Hepatocyte (in vitro differentiated cells): ENCODE results near the gene LOX.

ENCODE experiments used
- EZH2 ChIP-seq: fragments of 200-600 bp; sonication (generic); IDR thresholded peaks from 2 replicates; pipeline ENCODE4 v1.6.1; 2016; ENCODE audit warnings: antibody characterized with exemption, mild to moderate bottlenecking, borderline replicate concordance
- TF ChIP-seq, protein P1 (sequence below): fragments of 200-600 bp; sonication (generic); IDR thresholded peaks from 2 replicates; pipeline ENCODE4 v1.5.1; 2016; ENCODE audit warnings: antibody characterized with exemption, mild to moderate bottlenecking; ENCODE audit not compliant: poor library complexity

DNA sequence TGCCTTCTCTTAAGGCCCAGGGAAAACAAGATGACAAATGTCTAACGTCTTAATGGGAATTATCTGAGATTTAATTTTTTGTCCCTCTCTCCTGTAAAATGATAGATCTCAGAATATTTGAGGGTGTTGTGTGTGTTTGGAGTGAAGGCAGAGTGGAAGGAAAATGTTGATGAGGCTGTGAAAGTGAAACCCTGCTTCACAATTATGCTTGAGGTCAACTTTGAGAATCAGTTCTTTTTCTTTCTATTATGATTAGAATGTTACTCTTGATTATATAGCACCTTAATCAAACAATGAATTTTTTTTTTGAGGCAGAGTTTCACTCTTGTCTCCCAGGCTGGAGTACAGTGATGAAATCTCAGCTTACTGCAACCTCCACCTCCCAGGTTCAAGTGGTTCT, 5.5 kb upstream of the LOX start:
- TF ChIP-seq, protein P1, sequence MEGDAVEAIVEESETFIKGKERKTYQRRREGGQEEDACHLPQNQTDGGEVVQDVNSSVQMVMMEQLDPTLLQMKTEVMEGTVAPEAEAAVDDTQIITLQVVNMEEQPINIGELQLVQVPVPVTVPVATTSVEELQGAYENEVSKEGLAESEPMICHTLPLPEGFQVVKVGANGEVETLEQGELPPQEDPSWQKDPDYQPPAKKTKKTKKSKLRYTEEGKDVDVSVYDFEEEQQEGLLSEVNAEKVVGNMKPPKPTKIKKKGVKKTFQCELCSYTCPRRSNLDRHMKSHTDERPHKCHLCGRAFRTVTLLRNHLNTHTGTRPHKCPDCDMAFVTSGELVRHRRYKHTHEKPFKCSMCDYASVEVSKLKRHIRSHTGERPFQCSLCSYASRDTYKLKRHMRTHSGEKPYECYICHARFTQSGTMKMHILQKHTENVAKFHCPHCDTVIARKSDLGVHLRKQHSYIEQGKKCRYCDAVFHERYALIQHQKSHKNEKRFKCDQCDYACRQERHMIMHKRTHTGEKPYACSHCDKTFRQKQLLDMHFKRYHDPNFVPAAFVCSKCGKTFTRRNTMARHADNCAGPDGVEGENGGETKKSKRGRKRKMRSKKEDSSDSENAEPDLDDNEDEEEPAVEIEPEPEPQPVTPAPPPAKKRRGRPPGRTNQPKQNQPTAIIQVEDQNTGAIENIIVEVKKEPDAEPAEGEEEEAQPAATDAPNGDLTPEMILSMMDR: no peak
- TF ChIP-seq EZH2: no peak
